GM12873 (cell line): ENCODE measurements around the gene SAMD8.

Experiments used
- CTCF ChIP-seq: IDR thresholded peaks from 2 replicates; pipeline ENCODE4 v1.5.1; 2012; ENCODE audit warnings: low read depth, mild to moderate bottlenecking, moderate library complexity, low read length, control low read depth; ENCODE audit not compliant: insufficient read depth; ENCODE audit errors: missing control alignments

SAMD8 gene

GRCh38 chr10:75074711-75075445, 36.6 kb upstream of the SAMD8 start:
- TF ChIP-seq CTCF, result no peak

GRCh38 chr10:75076348-75076747, 35.1 kb upstream of the SAMD8 start:
- no peak for TF ChIP-seq CTCF

- TF ChIP-seq CTCF, result no peak
Measured at GRCh38 chr10:75079436-75080083, 31.9 kb upstream of the SAMD8 start.

- TF ChIP-seq CTCF, result no peak
Measured at GRCh38 chr10:75080554-75080953, 30.9 kb upstream of the SAMD8 start.

- TF ChIP-seq CTCF, result no peak
Measured at GRCh38 chr10:75081379-75081778, 30.1 kb upstream of the SAMD8 start.

GRCh38 chr10:75083972-75084833, 27.3 kb upstream of the SAMD8 start:
- no peak for TF ChIP-seq CTCF

GRCh38 chr10:75084834-75085384, 26.5 kb upstream of the SAMD8 start:
- no peak for TF ChIP-seq CTCF
